NCI-H128 (cell line): ENCODE measurements around the gene SAMM50.

ENCODE experiments used
- DNase-seq: peaks from one replicate; lab custom pipeline; 2025; ENCODE audit not compliant: unreplicated experiment; lab: John Stamatoyannopoulos, UW

Gene SAMM50

GRCh38 chr22:44028091-44028490 lies 72.8 kb downstream of the SAMM50 start:
- no peak for DNase-seq

GRCh38 chr22:44029069-44029468 lies 73.8 kb downstream of the SAMM50 start:
- DNase-seq = no peak

GRCh38 chr22:44030051-44030701 lies 74.9 kb downstream of the SAMM50 start:
- DNase-seq = no peak

GRCh38 chr22:44030702-44031082 lies 75.5 kb downstream of the SAMM50 start:
- DNase-seq = no peak

GRCh38 chr22:44031158-44031952 lies 76.1 kb downstream of the SAMM50 start:
- DNase-seq = no peak

GRCh38 chr22:44032126-44032730 lies 77.0 kb downstream of the SAMM50 start:
- no peak for DNase-seq

- no peak for DNase-seq
Measured at GRCh38 chr22:44033287-44033686, 78.0 kb downstream of the SAMM50 start.

GRCh38 chr22:44033694-44034093 lies 78.5 kb downstream of the SAMM50 start:
- no peak for DNase-seq

GRCh38 chr22:44037519-44038375 lies 82.5 kb downstream of the SAMM50 start:
- DNase-seq = no peak

- DNase-seq = no peak
Measured at GRCh38 chr22:44039566-44040171, 84.4 kb downstream of the SAMM50 start.

GRCh38 chr22:44042249-44043218 lies 87.3 kb downstream of the SAMM50 start:
- DNase-seq = no peak

- no peak for DNase-seq
Measured at GRCh38 chr22:44045145-44045544, 89.9 kb downstream of the SAMM50 start.
